ENCODE measurements around the gene TMEM43.

The TMEM43 gene

GRCh38 chr3:14124223-14124614 lies 633 bp upstream of the TMEM43 start:
- H3K36me3 ChIP-seq (ENCODE audit: insufficient read depth, low read length), result peaks cover 36% of the 10 kb centered on the region
- no peaks in the 10 kb centered on the region for H3K9me2 ChIP-seq (ENCODE audit: low read depth, low read length)
- H3K4me2 ChIP-seq (ENCODE audit: low read length), result peak overlapping the region; percentile 92
- peak overlapping the region; percentile 93 for H3K9ac ChIP-seq (ENCODE audit: low read length)
- peaks cover 21% of the 10 kb centered on the region; the same call in 1 of the 2 replicates for H3K79me2 ChIP-seq (ENCODE audit: insufficient read depth, low read length)
- H2AFZ ChIP-seq (ENCODE audit: low read length), result no peak overlapping the region
- TF ChIP-seq EZH2 (IDR thresholded peaks at IDR 0.05; ENCODE audit: borderline replicate concordance, low read length) (no peak), CTCF (IDR thresholded peaks at IDR 0.05; ENCODE audit: low read length) (no peak)
- no peaks in the 10 kb centered on the region for H3K27me3 ChIP-seq (ENCODE audit: insufficient read depth, low read length)
- H3K4me3 ChIP-seq (ENCODE audit: low read depth, low read length, poor library complexity, severe bottlenecking), result peak overlapping the region; percentile 82
- H4K20me1 ChIP-seq (ENCODE audit: insufficient read depth, low read length), result no peaks in the 10 kb centered on the region
- H3K9me3 ChIP-seq (ENCODE audit: low read length), result no peaks in the 10 kb centered on the region
- H3K4me1 ChIP-seq (ENCODE audit: insufficient read depth, low read length, severe bottlenecking), result peaks cover 33% of the 10 kb centered on the region
- H3F3A ChIP-seq (ENCODE audit: insufficient read depth, low read length), result no peaks in the 10 kb centered on the region
- peak overlapping the region; percentile 69 for H3K27ac ChIP-seq (ENCODE audit: low read depth, low read length, poor library complexity, severe bottlenecking)

- Histone ChIP-seq H3K4me2 (ENCODE audit: low read length) (peak overlapping the region; percentile 92), H3K4me3 (ENCODE audit: low read depth, low read length, poor library complexity, severe bottlenecking) (peak overlapping the region; percentile 82), H3F3A (ENCODE audit: insufficient read depth, low read length) (no peaks in the 10 kb centered on the region), H3K79me2 (ENCODE audit: insufficient read depth, low read length) (peaks cover 21% of the 10 kb centered on the region; the same call in 1 of the 2 replicates), H3K27ac (ENCODE audit: low read depth, low read length, poor library complexity, severe bottlenecking) (no peak overlapping the region), H3K9me3 (ENCODE audit: low read length) (no peaks in the 10 kb centered on the region), H3K9ac (ENCODE audit: low read length) (peak overlapping the region; percentile 93), H3K36me3 (ENCODE audit: insufficient read depth, low read length) (peaks cover 32% of the 10 kb centered on the region), H3K9me2 (ENCODE audit: low read depth, low read length) (no peaks in the 10 kb centered on the region), H2AFZ (ENCODE audit: low read length) (no peak overlapping the region), H3K27me3 (ENCODE audit: insufficient read depth, low read length) (no peaks in the 10 kb centered on the region), H4K20me1 (ENCODE audit: insufficient read depth, low read length) (no peaks in the 10 kb centered on the region), H3K4me1 (ENCODE audit: insufficient read depth, low read length, severe bottlenecking) (peaks cover 33% of the 10 kb centered on the region)
- TF ChIP-seq EZH2 (IDR thresholded peaks at IDR 0.05; ENCODE audit: borderline replicate concordance, low read length) (no peak), CTCF (IDR thresholded peaks at IDR 0.05; ENCODE audit: low read length) (no peak; the same call in 1 of the 2 replicates)
Measured at GRCh38 chr3:14125193-14126016, 553 bp downstream of the TMEM43 start.

GRCh38 chr3:14126017-14126886 lies 1.4 kb downstream of the TMEM43 start:
- no peaks in the 10 kb centered on the region for H4K20me1 ChIP-seq (ENCODE audit: insufficient read depth, low read length)
- H3K79me2 ChIP-seq (ENCODE audit: insufficient read depth, low read length), result peaks cover 21% of the 10 kb centered on the region; the same call in 1 of the 2 replicates
- no peak overlapping the region for H3K27ac ChIP-seq (ENCODE audit: low read depth, low read length, poor library complexity, severe bottlenecking)
- H3K9me2 ChIP-seq (ENCODE audit: low read depth, low read length), result no peaks in the 10 kb centered on the region
- peaks cover 33% of the 10 kb centered on the region for H3K4me1 ChIP-seq (ENCODE audit: insufficient read depth, low read length, severe bottlenecking)
- no peak overlapping the region for H2AFZ ChIP-seq (ENCODE audit: low read length)
- H3K27me3 ChIP-seq (ENCODE audit: insufficient read depth, low read length), result no peaks in the 10 kb centered on the region
- H3K4me3 ChIP-seq (ENCODE audit: low read depth, low read length, poor library complexity, severe bottlenecking), result peak overlapping the region; percentile 82
- H3K9ac ChIP-seq (ENCODE audit: low read length), result peak overlapping the region; percentile 93
- peaks cover 34% of the 10 kb centered on the region for H3K36me3 ChIP-seq (ENCODE audit: insufficient read depth, low read length)
- no peaks in the 10 kb centered on the region for H3F3A ChIP-seq (ENCODE audit: insufficient read depth, low read length)
- no peaks in the 10 kb centered on the region for H3K9me3 ChIP-seq (ENCODE audit: low read length)
- TF ChIP-seq EZH2 (IDR thresholded peaks at IDR 0.05; ENCODE audit: borderline replicate concordance, low read length), result no peak
- TF ChIP-seq CTCF (IDR thresholded peaks at IDR 0.05; ENCODE audit: low read length), result no peak
- H3K4me2 ChIP-seq (ENCODE audit: low read length), result peak overlapping the region; percentile 92

Measured in OCI-LY1 (cell line).